Panc1 (cell line): ENCODE measurements around the gene EML1. TPM values are rescaled to one million over a fixed set of nuclear protein-coding genes. Genes with fewer than 3 reads are reported as not detected.

Experiments used
- ATAC-seq: fragments of 200-7000 bp; cut with Tn5 transposase; 2 replicates; pipeline ENCODE4 v1.9.1; 2020; ENCODE audit warnings: mild to moderate bottlenecking, moderate library complexity
- BruUV-seq: library from RNA; stranded (reverse); fragments of 400-500 nt; replicated peaks from 2 replicates; lab custom pipeline; 2021; lab: Mats Ljungman, UMichigan
- CTCF ChIA-PET: fragments of 300-600 bp; sonication (Branson Sonifier 250); formaldehyde crosslinking; loops from one replicate; lab custom pipeline; 2022; ENCODE audit warnings: antibody characterized with exemption; lab: Charles Lee
- POLR2A ChIA-PET: fragments of 300-600 bp; sonication (Branson Sonifier 250); formaldehyde crosslinking; loops from one replicate; lab custom pipeline; 2022; ENCODE audit warnings: antibody characterized with exemption; lab: Charles Lee
- DNase-seq: peaks from one replicate; pipeline ENCODE4 v3.0.0-alpha.2; 2010; ENCODE audit warnings: low read depth, low spot score
- H3K27ac ChIP-seq: 2 replicates; pipeline ENCODE4 v1.5.1; 2011; ENCODE audit warnings: mild to moderate bottlenecking, low read length, inconsistent platforms
- H3K27me3 ChIP-seq: fragments of 200-500 bp; sonication (Bioruptor generic); 2 replicates; pipeline ENCODE4 v1.6.0; 2014; ENCODE audit warnings: low read length, inconsistent platforms; ENCODE audit not compliant: control insufficient read depth, insufficient read depth
- H3K36me3 ChIP-seq: fragments of 200-500 bp; sonication (Bioruptor generic); 2 replicates; pipeline ENCODE4 v1.5.1; 2014; ENCODE audit warnings: inconsistent platforms, mild to moderate bottlenecking, low read length, moderate library complexity; ENCODE audit not compliant: control insufficient read depth, insufficient read depth
- H3K4me1 ChIP-seq: 2 replicates; pipeline ENCODE4 v1.5.1; 2011; ENCODE audit warnings: inconsistent platforms, mild to moderate bottlenecking, low read length, moderate library complexity; ENCODE audit not compliant: control insufficient read depth, insufficient read depth
- H3K4me3 ChIP-seq, 2 experiments: 2 replicates each; pipeline ENCODE4 v1.5.1; 2011 to 2012; ENCODE audit warnings: low read depth in 2 of 2, low read length in 2 of 2, mild to moderate bottlenecking in 2 of 2, inconsistent platforms in 1 of 2, moderate library complexity in 1 of 2
- H3K9me3 ChIP-seq: fragments of 200-500 bp; sonication (Bioruptor generic); 2 replicates; pipeline ENCODE4 v1.5.1; 2014; ENCODE audit warnings: low read depth, mild to moderate bottlenecking, inconsistent platforms, low read length, moderate library complexity; ENCODE audit not compliant: control insufficient read depth, insufficient read depth
- CTCF ChIP-seq: fragments of 450-650 bp; IDR thresholded peaks from 2 replicates; pipeline ENCODE4 v1.5.1; 2017; ENCODE audit warnings: mild to moderate bottlenecking
- POLR2AphosphoS5 ChIP-seq: IDR thresholded peaks from 2 replicates; pipeline ENCODE4 v1.6.1; 2012; ENCODE audit warnings: mild to moderate bottlenecking, low read depth, low read length, moderate library complexity
- REST ChIP-seq, 2 experiments: IDR thresholded peaks; 2 replicates each; pipeline ENCODE4 v1.6.1; 2011 to 2012; ENCODE audit warnings: low read depth in 2 of 2, control low read depth in 1 of 2, low read length in 1 of 2, mild to moderate bottlenecking in 1 of 2, moderate library complexity in 1 of 2; ENCODE audit not compliant: insufficient read depth in 1 of 2
- SIN3A ChIP-seq: IDR thresholded peaks from 2 replicates; pipeline ENCODE4 v1.6.1; 2012; ENCODE audit warnings: low read depth, mild to moderate bottlenecking, low read length, moderate library complexity, borderline replicate concordance; ENCODE audit not compliant: insufficient read depth
- TCF7L2 ChIP-seq: IDR thresholded peaks from 2 replicates; pipeline ENCODE4 v1.6.1; 2011; ENCODE audit warnings: mild to moderate bottlenecking, low read depth, low read length, inconsistent platforms
- in situ Hi-C: cut with HindIII; loops from 2 replicates; pipeline ENCODE4 v1.10.0; 2016; ENCODE audit warnings: low sequenced_read_pairs, low pct_unique_long_range_greater_than_20kb
- intact Hi-C: fragments of 100-400 bp; cut with micrococcal nuclease; formaldehyde crosslinking; loops from one replicate; pipeline ENCODE4 v1.10.0; 2022; ENCODE audit not compliant: unreplicated experiment
- total RNA-seq: library from RNA; stranded (reverse); gene quantifications from one replicate; pipeline ENCODE4 v1.2.1, GENCODE V29; 2021; ENCODE audit not compliant: unreplicated experiment

Gene EML1
- total RNA-seq, 1 experiment from 2014 or later, result 35.3 TPM

- BruUV-seq, result no TSS peak
- no peaks in the 10 kb centered on the region for H3K4me1 ChIP-seq
- no peaks in the 10 kb centered on the region for H3K27me3 ChIP-seq
- intact Hi-C loops (no loop called here), in situ Hi-C loops (no loop called here)
- H3K36me3 ChIP-seq, result no peaks in the 10 kb centered on the region
- TF ChIP-seq TCF7L2 (no peak), REST (IDR thresholded peaks at IDR 0.05; ENCODE audit: insufficient read depth in 1 of 2, low read depth in 2 of 2, low read length in 1 of 2) (no peak), CTCF (no peak), SIN3A (no peak), POLR2AphosphoS5 (no peak)
- no peak overlapping the region for H3K4me3 ChIP-seq
- no peak for ATAC-seq
- H3K9me3 ChIP-seq, result no peaks in the 10 kb centered on the region
- CTCF ChIA-PET, result no interaction called here
- DNase-seq, result no peak
- POLR2A ChIA-PET, result no interaction called here
- no peak overlapping the region for H3K27ac ChIP-seq
These were observed 158.8 kb downstream of the EML1 start for GRCh38 chr14:99952039-99952438.

GRCh38 chr14:99952453-99952852 is 159.2 kb downstream of the EML1 start:
- ATAC-seq (no peak), DNase-seq (no peak)
- CTCF ChIA-PET, result no interaction called here
- no peak overlapping the region for H3K27ac ChIP-seq
- H3K27me3 ChIP-seq, result no peaks in the 10 kb centered on the region
- H3K4me3 ChIP-seq, result no peak overlapping the region
- no peaks in the 10 kb centered on the region for H3K4me1 ChIP-seq
- intact Hi-C loops, result no loop called here
- no peaks in the 10 kb centered on the region for H3K36me3 ChIP-seq
- in situ Hi-C loops, result no loop called here
- TF ChIP-seq SIN3A (no peak), REST (IDR thresholded peaks at IDR 0.05; ENCODE audit: insufficient read depth in 1 of 2, low read depth in 2 of 2, low read length in 1 of 2) (no peak), POLR2AphosphoS5 (no peak), TCF7L2 (no peak), CTCF (no peak)
- POLR2A ChIA-PET, result no interaction called here
- no peaks in the 10 kb centered on the region for H3K9me3 ChIP-seq
- BruUV-seq, result no TSS peak
